ENCODE data around the gene PLEKHA4.

GRCh38 chr19:48897181-48897580, 28.8 kb upstream of the PLEKHA4 start:
- TF ChIP-seq, protein P1, sequence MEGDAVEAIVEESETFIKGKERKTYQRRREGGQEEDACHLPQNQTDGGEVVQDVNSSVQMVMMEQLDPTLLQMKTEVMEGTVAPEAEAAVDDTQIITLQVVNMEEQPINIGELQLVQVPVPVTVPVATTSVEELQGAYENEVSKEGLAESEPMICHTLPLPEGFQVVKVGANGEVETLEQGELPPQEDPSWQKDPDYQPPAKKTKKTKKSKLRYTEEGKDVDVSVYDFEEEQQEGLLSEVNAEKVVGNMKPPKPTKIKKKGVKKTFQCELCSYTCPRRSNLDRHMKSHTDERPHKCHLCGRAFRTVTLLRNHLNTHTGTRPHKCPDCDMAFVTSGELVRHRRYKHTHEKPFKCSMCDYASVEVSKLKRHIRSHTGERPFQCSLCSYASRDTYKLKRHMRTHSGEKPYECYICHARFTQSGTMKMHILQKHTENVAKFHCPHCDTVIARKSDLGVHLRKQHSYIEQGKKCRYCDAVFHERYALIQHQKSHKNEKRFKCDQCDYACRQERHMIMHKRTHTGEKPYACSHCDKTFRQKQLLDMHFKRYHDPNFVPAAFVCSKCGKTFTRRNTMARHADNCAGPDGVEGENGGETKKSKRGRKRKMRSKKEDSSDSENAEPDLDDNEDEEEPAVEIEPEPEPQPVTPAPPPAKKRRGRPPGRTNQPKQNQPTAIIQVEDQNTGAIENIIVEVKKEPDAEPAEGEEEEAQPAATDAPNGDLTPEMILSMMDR (IDR thresholded peaks at IDR 0.05), result no peak
- no peak for TF ChIP-seq POLR2A (IDR thresholded peaks at IDR 0.05)
- TF ChIP-seq POLR2AphosphoS5 (IDR thresholded peaks at IDR 0.05), result no peak
